Mucosa of stomach (tissue), 1 donor: ENCODE results near the gene H1-8.
"Not testable (repeated sequence)": the region's sequence is repeated elsewhere in the genome, so short reads cannot be mapped to it uniquely, and the experiment has no call there.

Experiments
- H3K27me3 ChIP-seq: one replicate; pipeline ENCODE4 v1.7.0; 2013; ENCODE audit warnings: mild to moderate bottlenecking, low read length; ENCODE audit not compliant: control insufficient read depth, insufficient read depth
- H3K36me3 ChIP-seq: one replicate; pipeline ENCODE4 v1.7.0; 2013; ENCODE audit warnings: low read length; ENCODE audit not compliant: control insufficient read depth, insufficient read depth
- H3K4me1 ChIP-seq: one replicate; pipeline ENCODE4 v1.7.0; 2013; ENCODE audit warnings: mild to moderate bottlenecking, low read length; ENCODE audit not compliant: control insufficient read depth, insufficient read depth
- H3K4me3 ChIP-seq: one replicate; pipeline ENCODE4 v1.7.0; 2013; ENCODE audit warnings: low read length
- H3K9ac ChIP-seq: one replicate; pipeline ENCODE4 v1.7.0; 2013; ENCODE audit warnings: mild to moderate bottlenecking, low read length, moderate library complexity
- H3K9me3 ChIP-seq: one replicate; pipeline ENCODE4 v1.7.0; 2013; ENCODE audit warnings: mild to moderate bottlenecking, low read length, moderate library complexity; ENCODE audit not compliant: control insufficient read depth
- donor health status: Pancreatic carcinoma.

Gene H1-8

GRCh38 chr3:129543156-129543790 is at the start of gene H1-8:
Gene H1-8, plus strand, starts transcription at chr3:129543175. Its CDS starts 44 bp downstream, at chr3:129543219.
- Histone ChIP-seq H3K4me3 (no peak within 1 kb of the TSS), H3K36me3 (no peaks in the 10 kb centered on the region), H3K4me1 (no peaks in the 10 kb centered on the region), H3K9ac (no peak within 1 kb of the TSS), H3K9me3 (no peaks in the 10 kb centered on the region), H3K27me3 (no peaks in the 10 kb centered on the region)

- no peaks in the 10 kb centered on the region for H3K9me3 ChIP-seq
- peaks cover 7% of the 10 kb centered on the region for H3K36me3 ChIP-seq
- H3K27me3 ChIP-seq = no peaks in the 10 kb centered on the region
- H3K4me3 ChIP-seq = no peak overlapping the region
- no peak overlapping the region for H3K9ac ChIP-seq
- peaks cover 4% of the 10 kb centered on the region for H3K4me1 ChIP-seq
Measured at GRCh38 chr3:129493206-129493605, 49.8 kb upstream of the H1-8 start.

- not testable (repeated sequence) for H3K4me3 ChIP-seq, H3K9ac ChIP-seq, H3K9me3 ChIP-seq, H3K27me3 ChIP-seq, H3K36me3 ChIP-seq, H3K4me1 ChIP-seq
Measured at GRCh38 chr3:129494499-129494898, 48.5 kb upstream of the H1-8 start.

GRCh38 chr3:129495006-129495639 is 47.9 kb upstream of the H1-8 start:
- H3K4me1 ChIP-seq, H3K9me3 ChIP-seq, H3K9ac ChIP-seq, H3K4me3 ChIP-seq, H3K27me3 ChIP-seq: not testable (repeated sequence)
- H3K36me3 ChIP-seq = peaks cover 11% of the 10 kb centered on the region

GRCh38 chr3:129497876-129498275 is 45.1 kb upstream of the H1-8 start:
- Histone ChIP-seq H3K36me3 (peaks cover 14% of the 10 kb centered on the region), H3K9ac (peak overlapping the region; percentile 1)
- H3K27me3 ChIP-seq, H3K4me1 ChIP-seq, H3K4me3 ChIP-seq, H3K9me3 ChIP-seq: not testable (repeated sequence)

GRCh38 chr3:129498603-129499488 is 44.1 kb upstream of the H1-8 start:
- not testable (repeated sequence) for H3K36me3 ChIP-seq, H3K9me3 ChIP-seq, H3K27me3 ChIP-seq, H3K4me1 ChIP-seq, H3K4me3 ChIP-seq, H3K9ac ChIP-seq

- not testable (repeated sequence) for H3K4me3 ChIP-seq, H3K27me3 ChIP-seq, H3K9ac ChIP-seq, H3K9me3 ChIP-seq, H3K36me3 ChIP-seq, H3K4me1 ChIP-seq
Measured at GRCh38 chr3:129499604-129500333, 43.2 kb upstream of the H1-8 start.

- H3K36me3 ChIP-seq = peaks cover 7% of the 10 kb centered on the region
- H3K9me3 ChIP-seq = no peaks in the 10 kb centered on the region
- H3K9ac ChIP-seq = no peak overlapping the region
- no peaks in the 10 kb centered on the region for H3K27me3 ChIP-seq
- H3K4me3 ChIP-seq = no peak overlapping the region
- H3K4me1 ChIP-seq = peaks cover 5% of the 10 kb centered on the region
Measured at GRCh38 chr3:129500334-129500658, 42.7 kb upstream of the H1-8 start.

GRCh38 chr3:129501630-129502029 is 41.3 kb upstream of the H1-8 start:
- H3K9me3 ChIP-seq = no peaks in the 10 kb centered on the region
- H3K4me3 ChIP-seq = no peak overlapping the region
- peaks cover 5% of the 10 kb centered on the region for H3K4me1 ChIP-seq
- no peaks in the 10 kb centered on the region for H3K27me3 ChIP-seq
- peaks cover 7% of the 10 kb centered on the region for H3K36me3 ChIP-seq
- H3K9ac ChIP-seq = no peak overlapping the region

GRCh38 chr3:129502641-129503408 is 40.1 kb upstream of the H1-8 start:
- H3K36me3 ChIP-seq = peaks cover 7% of the 10 kb centered on the region
- no peaks in the 10 kb centered on the region for H3K27me3 ChIP-seq
- no peaks in the 10 kb centered on the region for H3K9me3 ChIP-seq
- no peak overlapping the region for H3K9ac ChIP-seq
- H3K4me3 ChIP-seq = no peak overlapping the region
- H3K4me1 ChIP-seq = peaks cover 5% of the 10 kb centered on the region

- Histone ChIP-seq H3K9me3 (no peaks in the 10 kb centered on the region), H3K4me3 (no peak overlapping the region), H3K4me1 (no peaks in the 10 kb centered on the region), H3K27me3 (no peaks in the 10 kb centered on the region), H3K36me3 (peaks cover 7% of the 10 kb centered on the region), H3K9ac (no peak overlapping the region)
Measured at GRCh38 chr3:129503471-129504291, 39.3 kb upstream of the H1-8 start.
